Left lung (tissue), 10 donors: ENCODE data around the gene NEDD4. TPM values are rescaled to one million over a fixed set of nuclear protein-coding genes. Genes with fewer than 3 reads are reported as not detected.
"Not testable (repeated sequence)": the region's sequence is repeated elsewhere in the genome, so short reads cannot be mapped to it uniquely, and the experiment has no call there.

Experiments used
- ATAC-seq: fragments of 200-7000 bp; cut with Tn5 transposase; one replicate; pipeline ENCODE4 v1.9.1; 2020; ENCODE audit warnings: moderate library complexity
- DNase-seq, 4 donors: peaks; one replicate each; pipeline ENCODE4 v3.0.0-alpha.2; 2013 to 2020
- H3K27ac ChIP-seq, 2 donors: fragments of 200-600 bp; sonication (generic) in 1 of 2; one replicate each; pipeline versions ENCODE4 v1.5.0 to v1.8.0; 2020 to 2021
- H3K27me3 ChIP-seq, 2 donors: fragments of 200-600 bp; sonication (generic) in 1 of 2; one replicate each; pipeline versions ENCODE4 v1.5.0 to v1.8.0; 2020 to 2021
- H3K36me3 ChIP-seq, 2 donors: fragments of 200-600 bp; sonication (generic) in 1 of 2; one replicate each; pipeline versions ENCODE4 v1.5.0 to v1.8.0; 2020 to 2021
- H3K4me1 ChIP-seq, 2 donors: fragments of 200-600 bp; one replicate each; pipeline ENCODE4 v1.8.0; 2021
- H3K4me3 ChIP-seq, 2 donors: fragments of 200-600 bp; sonication (generic) in 1 of 2; one replicate each; pipeline versions ENCODE4 v1.5.0 to v1.8.0; 2020 to 2021; ENCODE audit warnings: mild to moderate bottlenecking in 1 of 2
- H3K9me3 ChIP-seq, 2 donors: fragments of 200-600 bp; sonication (generic) in 1 of 2; one replicate each; pipeline versions ENCODE4 v1.5.0 to v1.8.0; 2020 to 2021
- CTCF ChIP-seq, 2 donors: fragments of 200-600 bp; sonication (generic) in 1 of 2; IDR thresholded peaks; one replicate each; pipeline versions ENCODE4 v1.5.0 to v1.8.0; 2021; ENCODE audit warnings: antibody characterized with exemption in 2 of 2
- intact Hi-C, 2 donors: fragments of 100-400 bp; cut with DNase I; formaldehyde crosslinking; loops; one replicate each; pipeline versions ENCODE4 v1.11.2 to v1.14.2; 2022
- polyA plus RNA-seq, 6 donors: library from polyadenylated mRNA; unstranded; fragments of 120-200 nt; gene quantifications; one replicate each; pipeline ENCODE4 v1.2.1, GENCODE V29; 2013; ENCODE audit not compliant: insufficient read length in 6 of 6
- total RNA-seq, 2 donors: library from RNA; stranded (reverse); fragmentation: NEBNext Ultra II Directional; extraction: Animal tissue kit (Norgen Biotek cat#: 25700); gene quantifications; one replicate each; pipeline ENCODE4 v1.2.1, GENCODE V29; 2021
- donor health status: DM: no; HTN: yes; CAD: no.
- donor health status: DM: no; HTN: no; CAD: no.

NEDD4 gene
- total and polyA plus RNA-seq, 8 donors, result 15.0 to 19.5 (median 17.0) TPM

GRCh38 chr15:56019060-56019793, 25.8 kb upstream of the NEDD4 start:
- TF ChIP-seq CTCF (IDR thresholded peaks at IDR 0.05), result no peak
- H3K27ac ChIP-seq, result no peak overlapping the region

GRCh38 chr15:56017920-56018319, 24.5 kb upstream of the NEDD4 start:
- ATAC-seq, result no peak
- H3K36me3 ChIP-seq, result no peaks in the 10 kb centered on the region
- peaks cover 0 to 9% of the 10 kb centered on the region in 2 donors for H3K9me3 ChIP-seq
- no peak overlapping the region for H3K27ac ChIP-seq
- no peak for DNase-seq
- H3K4me1 ChIP-seq, result no peaks in the 10 kb centered on the region
- TF ChIP-seq CTCF (IDR thresholded peaks at IDR 0.05), result no peak
- intact Hi-C loops, result no loop called here
- H3K4me3 ChIP-seq, result no peak overlapping the region
- no peaks in the 10 kb centered on the region for H3K27me3 ChIP-seq

More at GRCh38 chr15:56019060-56019793, 25.8 kb upstream of the NEDD4 start:
- no peak overlapping the region for H3K4me3 ChIP-seq
- H3K9me3 ChIP-seq, result peaks cover 0 to 6% of the 10 kb centered on the region in 2 donors
- no peak for ATAC-seq
- no peaks in the 10 kb centered on the region for H3K27me3 ChIP-seq
- H3K36me3 ChIP-seq, result no peaks in the 10 kb centered on the region
- H3K4me1 ChIP-seq, result no peaks in the 10 kb centered on the region
- intact Hi-C loops, result no loop called here
- DNase-seq, result no peak

DNA sequence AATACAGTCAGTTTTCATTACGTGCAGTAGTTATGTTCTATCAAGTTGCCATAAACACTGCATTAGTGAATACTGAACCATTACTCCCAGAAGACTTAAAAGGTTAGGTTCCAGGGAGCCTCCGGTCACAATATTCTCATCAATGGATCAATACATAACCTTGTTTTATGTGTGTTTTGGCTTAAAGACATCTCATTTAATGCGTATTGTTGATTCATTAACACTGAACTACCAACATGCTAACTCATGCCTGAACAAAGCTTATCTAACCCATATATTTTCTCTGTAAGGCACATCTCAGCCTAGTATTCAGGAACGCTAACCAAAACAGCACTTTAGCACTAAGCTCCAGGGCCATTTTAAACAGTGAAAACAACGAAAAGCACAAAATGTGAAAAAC, 24.1 kb upstream of the NEDD4 start:
- intact Hi-C loops, result no loop called here
- no peak for TF ChIP-seq CTCF (IDR thresholded peaks at IDR 0.05)
- no peak for DNase-seq
- no peak overlapping the region for H3K4me3 ChIP-seq
- no peaks in the 10 kb centered on the region for H3K27me3 ChIP-seq
- peaks cover 0 to 9% of the 10 kb centered on the region in 2 donors for H3K9me3 ChIP-seq
- no peak for ATAC-seq
- H3K4me1 ChIP-seq, result no peaks in the 10 kb centered on the region
- H3K27ac ChIP-seq, result no peak overlapping the region
- no peaks in the 10 kb centered on the region for H3K36me3 ChIP-seq

- H3K27ac ChIP-seq, result no peak overlapping the region
- intact Hi-C loops, result no loop called here
- H3K4me1 ChIP-seq, result no peaks in the 10 kb centered on the region
- H3K9me3 ChIP-seq, result peaks cover 0 to 9% of the 10 kb centered on the region in 2 donors
- DNase-seq (no peak), ATAC-seq (no peak)
- H3K27me3 ChIP-seq, result no peaks in the 10 kb centered on the region
- TF ChIP-seq CTCF (IDR thresholded peaks at IDR 0.05), result no peak
- H3K36me3 ChIP-seq, result no peaks in the 10 kb centered on the region
- no peak overlapping the region for H3K4me3 ChIP-seq
Measured at GRCh38 chr15:56016281-56016680, 22.9 kb upstream of the NEDD4 start.

DNA sequence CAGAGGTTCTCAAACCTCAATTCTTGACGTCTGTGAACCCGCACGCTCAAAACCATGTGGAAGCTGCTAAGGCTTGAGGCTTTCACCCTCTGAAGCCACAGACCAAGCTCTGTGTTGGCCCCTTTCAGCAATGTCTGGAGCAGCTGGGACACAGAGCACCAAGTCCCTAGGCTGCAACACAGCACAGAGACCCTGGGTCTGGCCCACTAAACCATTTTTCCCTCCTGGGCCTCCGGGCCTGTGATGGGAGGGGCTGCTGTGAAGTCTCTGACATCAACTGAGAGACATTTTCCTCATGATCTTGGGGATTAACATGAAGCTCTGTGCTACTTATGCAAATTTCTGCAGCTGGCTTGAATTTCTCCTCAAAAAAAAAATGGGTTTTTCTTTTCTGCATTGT, 21.3 kb upstream of the NEDD4 start:
- DNase-seq (no peak), ATAC-seq (no peak)
- no peaks in the 10 kb centered on the region for H3K27me3 ChIP-seq
- H3K36me3 ChIP-seq, result no peaks in the 10 kb centered on the region
- H3K4me3 ChIP-seq, result no peak overlapping the region
- H3K27ac ChIP-seq, result no peak overlapping the region
- peaks cover 0 to 9% of the 10 kb centered on the region in 2 donors for H3K9me3 ChIP-seq
- TF ChIP-seq CTCF (IDR thresholded peaks at IDR 0.05), result no peak
- no peaks in the 10 kb centered on the region for H3K4me1 ChIP-seq
- intact Hi-C loops, result no loop called here

- DNase-seq, H3K27ac ChIP-seq, H3K36me3 ChIP-seq, H3K9me3 ChIP-seq, ATAC-seq, H3K4me1 ChIP-seq, H3K4me3 ChIP-seq, intact Hi-C loops, H3K27me3 ChIP-seq: not testable (repeated sequence)
Measured at GRCh38 chr15:56007053-56007452, 13.6 kb upstream of the NEDD4 start.

DNA sequence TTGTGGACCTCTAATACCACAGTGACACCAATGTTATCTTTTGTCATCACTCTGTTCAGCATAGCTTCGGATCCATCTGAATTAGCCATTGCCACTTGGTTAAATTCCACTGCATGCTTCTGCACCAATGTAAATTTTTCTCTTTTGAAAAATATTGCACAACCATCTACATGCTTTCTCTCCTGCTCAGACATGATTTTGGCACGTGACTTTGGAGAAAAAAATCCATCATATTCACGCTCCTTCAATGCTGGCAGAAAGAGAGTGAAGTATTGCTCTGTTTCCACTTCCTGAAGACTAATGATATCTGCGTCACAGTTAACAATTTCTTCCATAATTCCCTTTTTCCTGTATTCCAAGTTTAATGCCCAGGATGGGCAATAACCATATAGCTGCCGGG, 13.0 kb upstream of the NEDD4 start:
- intact Hi-C loops, H3K27me3 ChIP-seq, H3K9me3 ChIP-seq, H3K4me1 ChIP-seq, DNase-seq, H3K4me3 ChIP-seq, H3K36me3 ChIP-seq, H3K27ac ChIP-seq, ATAC-seq: not testable (repeated sequence)

- ATAC-seq, H3K9me3 ChIP-seq, H3K4me3 ChIP-seq, H3K27ac ChIP-seq, H3K4me1 ChIP-seq, DNase-seq, H3K36me3 ChIP-seq, intact Hi-C loops, H3K27me3 ChIP-seq: not testable (repeated sequence)
Measured at GRCh38 chr15:56004281-56004680, 10.9 kb upstream of the NEDD4 start.
